ENCODE data around the gene SP100.

DNA sequence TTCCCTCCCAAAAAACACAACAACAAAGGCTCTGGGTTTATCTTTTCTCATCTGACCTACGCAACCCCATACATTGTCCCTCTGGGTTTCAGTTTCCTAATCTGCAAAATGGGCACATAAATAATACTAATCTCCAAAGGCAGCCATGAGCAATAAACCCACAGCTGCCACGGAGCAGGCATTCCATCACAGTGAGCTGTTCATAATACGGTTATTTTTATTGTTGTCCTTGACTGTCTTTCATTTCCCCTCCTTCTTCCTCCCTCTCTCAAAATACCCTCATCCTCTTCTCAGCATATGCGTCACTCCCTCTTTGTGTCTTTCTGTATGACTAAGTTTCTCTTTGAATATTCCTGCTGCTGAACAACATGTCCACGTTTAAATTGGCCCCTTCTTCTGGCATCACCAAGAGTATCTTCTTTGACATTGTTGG is 166.9 kb downstream of the SP100 start:
- TF ChIP-seq, protein P1, sequence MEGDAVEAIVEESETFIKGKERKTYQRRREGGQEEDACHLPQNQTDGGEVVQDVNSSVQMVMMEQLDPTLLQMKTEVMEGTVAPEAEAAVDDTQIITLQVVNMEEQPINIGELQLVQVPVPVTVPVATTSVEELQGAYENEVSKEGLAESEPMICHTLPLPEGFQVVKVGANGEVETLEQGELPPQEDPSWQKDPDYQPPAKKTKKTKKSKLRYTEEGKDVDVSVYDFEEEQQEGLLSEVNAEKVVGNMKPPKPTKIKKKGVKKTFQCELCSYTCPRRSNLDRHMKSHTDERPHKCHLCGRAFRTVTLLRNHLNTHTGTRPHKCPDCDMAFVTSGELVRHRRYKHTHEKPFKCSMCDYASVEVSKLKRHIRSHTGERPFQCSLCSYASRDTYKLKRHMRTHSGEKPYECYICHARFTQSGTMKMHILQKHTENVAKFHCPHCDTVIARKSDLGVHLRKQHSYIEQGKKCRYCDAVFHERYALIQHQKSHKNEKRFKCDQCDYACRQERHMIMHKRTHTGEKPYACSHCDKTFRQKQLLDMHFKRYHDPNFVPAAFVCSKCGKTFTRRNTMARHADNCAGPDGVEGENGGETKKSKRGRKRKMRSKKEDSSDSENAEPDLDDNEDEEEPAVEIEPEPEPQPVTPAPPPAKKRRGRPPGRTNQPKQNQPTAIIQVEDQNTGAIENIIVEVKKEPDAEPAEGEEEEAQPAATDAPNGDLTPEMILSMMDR (conservative IDR thresholded peaks at IDR 0.05; ENCODE audit: low read length): no peak
- TF ChIP-seq EZH2phosphoT487 (IDR thresholded peaks at IDR 0.05; ENCODE audit: borderline replicate concordance): no peak

All from Loucy (cell line).